ENCODE results near the gene ANKS6.

ANKS6 gene

GRCh38 chr9:98807814-98808195, 11.4 kb upstream of the ANKS6 start:
- Mint-ChIP-seq H3K27me3 (peaks cover 41% of the 10 kb centered on the region), H3K27ac (peak overlapping the region; percentile 67), H3K9me3 (no peaks in the 10 kb centered on the region), H3K4me1 (peaks cover 24% of the 10 kb centered on the region), H3K4me3 (peak overlapping the region; percentile 79), H3K36me3 (no peaks in the 10 kb centered on the region)
- CTCF ChIA-PET = interaction anchor here (1.0 to 5.6 kb wide), 4 partner anchors 12 to 190 kb away, joined by 3 to 27 read pairs (median 5); partner anchors contain the start of gene ANKS6
- peak; percentile 57 for DNase-seq

GRCh38 chr9:98807070-98807813, 10.9 kb upstream of the ANKS6 start, which contains the start of gene GALNT12:
GALNT12 (plus strand) TSS chr9:98807670; CDS start chr9:98807699, 29 bp downstream.
- H3K4me3 Mint-ChIP-seq = peak within 1 kb of the TSS; percentile 84
- H3K36me3 Mint-ChIP-seq = no peaks in the 10 kb centered on the region
- CTCF ChIA-PET = interaction anchor here (0.9 to 5.6 kb wide), 12 partner anchors 10 to 387 kb away, joined by 3 to 28 read pairs (median 4); partner anchors contain the start of gene ANKS6
- peaks cover 24% of the 10 kb centered on the region for H3K4me1 Mint-ChIP-seq
- peak within 1 kb of the TSS; percentile 67 for H3K27ac Mint-ChIP-seq
- peaks cover 47% of the 10 kb centered on the region for H3K27me3 Mint-ChIP-seq
- peak; percentile 70 for DNase-seq
- no peaks in the 10 kb centered on the region for H3K9me3 Mint-ChIP-seq

- H3K27ac Mint-ChIP-seq = no peak overlapping the region
- H3K36me3 Mint-ChIP-seq = no peaks in the 10 kb centered on the region
- H3K4me1 Mint-ChIP-seq = peaks cover 24% of the 10 kb centered on the region
- no peaks in the 10 kb centered on the region for H3K9me3 Mint-ChIP-seq
- CTCF ChIA-PET = interaction anchor here (0.9 to 5.6 kb wide), 11 partner anchors 9 to 387 kb away, joined by 3 to 28 read pairs (median 5); partner anchors contain the start of gene ANKS6
- peak overlapping the region; percentile 84 for H3K4me3 Mint-ChIP-seq
- H3K27me3 Mint-ChIP-seq = peaks cover 54% of the 10 kb centered on the region
- DNase-seq = no peak
These were observed 10.2 kb upstream of the ANKS6 start for GRCh38 chr9:98806394-98807035.

GRCh38 chr9:98805506-98806272, 9.3 kb upstream of the ANKS6 start:
- Mint-ChIP-seq H3K9me3 (no peaks in the 10 kb centered on the region), H3K4me3 (no peak overlapping the region), H3K27ac (no peak overlapping the region), H3K27me3 (peaks cover 56% of the 10 kb centered on the region), H3K4me1 (peaks cover 24% of the 10 kb centered on the region), H3K36me3 (no peaks in the 10 kb centered on the region)
- CTCF ChIA-PET = interaction anchor here (1.0 to 5.6 kb wide), 7 partner anchors 9 to 388 kb away, joined by 3 to 28 read pairs (median 5); partner anchors contain the start of gene ANKS6
- no peak for DNase-seq

GRCh38 chr9:98804083-98804482, 7.7 kb upstream of the ANKS6 start:
- no peak overlapping the region for H3K4me3 Mint-ChIP-seq
- DNase-seq = no peak
- peaks cover under 1% of the 10 kb centered on the region for H3K9me3 Mint-ChIP-seq
- no peaks in the 10 kb centered on the region for H3K36me3 Mint-ChIP-seq
- CTCF ChIA-PET = interaction anchor here (0.7 to 5.6 kb wide), 2 partner anchors 12 to 378 kb away, joined by 4 to 27 read pairs; no protein-coding TSS in a partner anchor
- peaks cover 18% of the 10 kb centered on the region for H3K4me1 Mint-ChIP-seq
- H3K27ac Mint-ChIP-seq = no peak overlapping the region
- H3K27me3 Mint-ChIP-seq = peaks cover 66% of the 10 kb centered on the region

- Mint-ChIP-seq H3K36me3 (peaks cover 6% of the 10 kb centered on the region), H3K4me1 (peaks cover 11% of the 10 kb centered on the region), H3K4me3 (no peak overlapping the region), H3K27ac (no peak overlapping the region), H3K9me3 (peaks cover 14% of the 10 kb centered on the region), H3K27me3 (peaks cover 59% of the 10 kb centered on the region)
- DNase-seq = no peak
- CTCF ChIA-PET = interaction anchor here (1.0 to 1.9 kb wide), 3 partner anchors 9 to 196 kb away, joined by 3 to 8 read pairs (median 4); no protein-coding TSS in a partner anchor
These were observed 5.6 kb upstream of the ANKS6 start for GRCh38 chr9:98801969-98802371.

- Mint-ChIP-seq H3K27ac (no peak overlapping the region), H3K4me1 (peaks cover 14% of the 10 kb centered on the region), H3K4me3 (no peak overlapping the region), H3K9me3 (peaks cover 14% of the 10 kb centered on the region), H3K36me3 (peaks cover 6% of the 10 kb centered on the region), H3K27me3 (peaks cover 56% of the 10 kb centered on the region)
- no peak for DNase-seq
- CTCF ChIA-PET = interaction anchor here (1.0 to 1.9 kb wide), 2 partner anchors 9 to 22 kb away, joined by 3 to 8 read pairs; no protein-coding TSS in a partner anchor
These were observed 5.2 kb upstream of the ANKS6 start for GRCh38 chr9:98801561-98801960.

- no peak overlapping the region for H3K4me3 Mint-ChIP-seq
- peaks cover 14% of the 10 kb centered on the region for H3K9me3 Mint-ChIP-seq
- peaks cover 25% of the 10 kb centered on the region for H3K4me1 Mint-ChIP-seq
- H3K36me3 Mint-ChIP-seq = peaks cover 6% of the 10 kb centered on the region
- no peak for DNase-seq
- H3K27ac Mint-ChIP-seq = no peak overlapping the region
- H3K27me3 Mint-ChIP-seq = peaks cover 40% of the 10 kb centered on the region
- CTCF ChIA-PET = interaction anchor here (1.1 to 2.1 kb wide), 2 partner anchors 8 to 13 kb away, joined by 3 to 10 read pairs; no protein-coding TSS in a partner anchor
These were observed 1.9 kb upstream of the ANKS6 start for GRCh38 chr9:98798254-98798653.

GRCh38 chr9:98797491-98797890, 1.1 kb upstream of the ANKS6 start:
- Mint-ChIP-seq H3K36me3 (peaks cover 6% of the 10 kb centered on the region), H3K9me3 (peaks cover 14% of the 10 kb centered on the region), H3K27me3 (peaks cover 35% of the 10 kb centered on the region), H3K27ac (no peak overlapping the region), H3K4me1 (peaks cover 25% of the 10 kb centered on the region), H3K4me3 (peak overlapping the region; percentile 80)
- CTCF ChIA-PET = interaction anchor here (0.7 to 2.1 kb wide), 3 partner anchors 9 to 50 kb away, joined by 3 to 10 read pairs (median 5); no protein-coding TSS in a partner anchor
- no peak for DNase-seq

- H3K27me3 Mint-ChIP-seq = peaks cover 23% of the 10 kb centered on the region
- H3K27ac Mint-ChIP-seq = no peak overlapping the region
- H3K36me3 Mint-ChIP-seq = peaks cover 6% of the 10 kb centered on the region
- H3K9me3 Mint-ChIP-seq = peaks cover 14% of the 10 kb centered on the region
- peaks cover 32% of the 10 kb centered on the region for H3K4me1 Mint-ChIP-seq
- peak; percentile 34 for DNase-seq
- CTCF ChIA-PET = interaction anchor here (1.4 to 2.1 kb wide), 2 partner anchors 11 to 12 kb away, joined by 3 to 10 read pairs; no protein-coding TSS in a partner anchor
- H3K4me3 Mint-ChIP-seq = peak overlapping the region; percentile 59
These were observed 388 bp downstream of the ANKS6 start for GRCh38 chr9:98795970-98796363.

GRCh38 chr9:98795295-98795955, 930 bp downstream of the ANKS6 start:
- H3K4me1 Mint-ChIP-seq = peaks cover 34% of the 10 kb centered on the region
- H3K4me3 Mint-ChIP-seq = peak overlapping the region; percentile 59
- no peak for DNase-seq
- H3K27ac Mint-ChIP-seq = no peak overlapping the region
- CTCF ChIA-PET = interaction anchor here (0.7 to 4.5 kb wide), 5 partner anchors 10 to 259 kb away, joined by 3 to 22 read pairs (median 4); no protein-coding TSS in a partner anchor
- H3K9me3 Mint-ChIP-seq = peaks cover 14% of the 10 kb centered on the region
- H3K27me3 Mint-ChIP-seq = peaks cover 23% of the 10 kb centered on the region
- peaks cover 6% of the 10 kb centered on the region for H3K36me3 Mint-ChIP-seq

GRCh38 chr9:98794802-98795201, 1.6 kb downstream of the ANKS6 start:
- H3K27ac Mint-ChIP-seq = no peak overlapping the region

GRCh38 chr9:98793031-98793430, 3.3 kb downstream of the ANKS6 start:
- peaks cover 34% of the 10 kb centered on the region for H3K4me1 Mint-ChIP-seq
- no peak for DNase-seq
- no peak overlapping the region for H3K4me3 Mint-ChIP-seq
- peaks cover under 1% of the 10 kb centered on the region for H3K36me3 Mint-ChIP-seq
- H3K9me3 Mint-ChIP-seq = peaks cover 4% of the 10 kb centered on the region
- CTCF ChIA-PET = interaction anchor here (2.2 to 4.5 kb wide), 5 partner anchors 9 to 477 kb away, joined by 8 to 27 read pairs (median 10); partner anchors contain the start of gene GALNT12
- H3K27me3 Mint-ChIP-seq = peaks cover 8% of the 10 kb centered on the region
- H3K27ac Mint-ChIP-seq = no peak overlapping the region

More at GRCh38 chr9:98794802-98795201, 1.6 kb downstream of the ANKS6 start:
- peaks cover 19% of the 10 kb centered on the region for H3K27me3 Mint-ChIP-seq
- peaks cover 6% of the 10 kb centered on the region for H3K36me3 Mint-ChIP-seq
- H3K9me3 Mint-ChIP-seq = peaks cover 14% of the 10 kb centered on the region
- CTCF ChIA-PET = interaction anchor here (0.7 to 4.5 kb wide), 4 partner anchors 10 to 258 kb away, joined by 3 to 22 read pairs (median 4); no protein-coding TSS in a partner anchor
- peak overlapping the region; percentile 59 for H3K4me3 Mint-ChIP-seq
- peaks cover 34% of the 10 kb centered on the region for H3K4me1 Mint-ChIP-seq
- no peak for DNase-seq
